Stimulated activated CD8-positive, alpha-beta memory T cell treated with anti-CD3 and anti-CD28 coated beads, Interleukin-4, amount 100 ng/mL, for 4 hours (primary cell): ENCODE results near the gene BRMS1L.
"Not testable (repeated sequence)": the region's sequence is repeated elsewhere in the genome, so short reads cannot be mapped to it uniquely, and the experiment has no call there.

ENCODE experiments used
- DNase-seq, 2 donors: peaks; one replicate each; pipeline ENCODE4 v3.0.0-alpha.2; 2020; ENCODE audit warnings: low read depth in 2 of 2, low spot score in 1 of 2

Gene BRMS1L, protein sequence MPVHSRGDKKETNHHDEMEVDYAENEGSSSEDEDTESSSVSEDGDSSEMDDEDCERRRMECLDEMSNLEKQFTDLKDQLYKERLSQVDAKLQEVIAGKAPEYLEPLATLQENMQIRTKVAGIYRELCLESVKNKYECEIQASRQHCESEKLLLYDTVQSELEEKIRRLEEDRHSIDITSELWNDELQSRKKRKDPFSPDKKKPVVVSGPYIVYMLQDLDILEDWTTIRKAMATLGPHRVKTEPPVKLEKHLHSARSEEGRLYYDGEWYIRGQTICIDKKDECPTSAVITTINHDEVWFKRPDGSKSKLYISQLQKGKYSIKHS

DNA sequence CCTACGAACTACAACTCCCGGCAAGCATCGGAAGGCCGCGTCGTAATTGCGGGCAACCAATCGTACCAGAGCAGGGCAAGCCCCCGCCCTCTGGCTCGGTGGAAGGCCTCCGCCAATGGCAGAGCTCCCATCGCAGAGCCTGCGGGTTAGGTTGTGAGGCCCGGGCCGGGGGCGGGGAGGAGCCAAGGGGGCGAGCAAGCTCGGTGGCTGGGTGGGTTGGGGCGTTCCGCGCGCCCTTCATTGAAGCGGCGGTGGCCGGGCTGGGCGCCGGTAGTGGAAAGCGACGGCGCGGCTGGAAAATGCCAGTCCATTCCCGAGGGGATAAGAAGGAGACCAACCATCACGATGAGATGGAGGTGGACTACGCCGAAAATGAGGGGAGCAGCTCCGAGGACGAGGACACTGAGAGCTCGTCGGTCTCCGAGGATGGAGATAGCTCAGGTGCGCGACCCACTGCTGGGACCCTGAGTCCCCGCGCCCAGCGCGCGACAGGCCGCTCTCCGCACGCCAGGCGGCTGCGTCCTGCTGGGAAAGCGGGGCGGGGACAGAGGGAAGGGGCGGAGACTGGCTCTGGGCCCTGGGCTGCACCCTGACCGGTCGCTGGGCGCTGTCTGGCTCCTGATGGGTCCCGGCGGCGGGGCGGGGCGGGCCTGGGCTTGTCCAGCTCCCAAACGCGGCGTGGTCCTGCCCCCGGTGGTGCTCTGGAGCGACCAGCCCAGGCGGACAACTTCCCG, at the start of gene BRMS1L:
Gene BRMS1L (plus strand): TSS at position 121 of the 734 bp plus-strand sequence. CDS start 179 bp downstream, at position 300.
- peak; percentile 86 to 94 for DNase-seq

DNA sequence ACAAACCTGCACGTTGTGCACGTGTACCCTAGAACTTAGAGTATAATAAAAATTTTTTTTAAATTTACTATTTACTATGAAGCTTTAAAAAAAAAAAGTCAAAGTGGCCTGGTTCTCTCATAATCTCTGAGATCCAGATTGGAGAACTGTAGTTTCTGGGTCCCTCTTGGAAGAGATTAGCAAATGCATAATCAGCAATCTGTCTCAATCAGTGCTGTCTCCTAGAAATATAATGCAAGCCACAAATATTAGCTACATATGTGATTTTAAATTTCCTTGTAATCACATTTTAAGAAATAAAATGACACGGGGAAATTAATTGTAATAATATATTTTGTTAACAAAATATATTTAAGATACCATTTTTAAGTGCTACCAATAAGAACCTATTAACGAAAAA, 49.3 kb upstream of the BRMS1L start:
- no peak for DNase-seq

DNA sequence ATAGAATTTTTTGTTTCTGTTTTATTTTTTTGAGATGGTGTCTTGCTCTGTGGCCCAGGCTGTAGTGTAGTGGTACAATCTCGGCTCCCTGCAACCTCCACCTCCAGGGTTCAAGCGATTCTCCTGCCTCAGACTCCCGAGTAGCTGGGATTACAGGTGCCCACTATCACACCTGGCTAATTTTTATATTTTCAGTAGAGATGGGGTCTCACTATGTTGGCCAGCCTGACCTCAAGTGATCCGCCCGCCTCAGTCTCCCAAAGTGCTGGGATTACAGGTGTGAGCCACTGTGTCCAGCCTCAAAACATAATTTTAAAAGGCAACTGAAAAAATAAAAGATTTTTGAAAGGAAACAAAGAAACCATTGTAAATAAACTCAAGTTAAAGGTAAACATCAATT, 48.6 kb upstream of the BRMS1L start:
- not testable (repeated sequence) for DNase-seq

DNA sequence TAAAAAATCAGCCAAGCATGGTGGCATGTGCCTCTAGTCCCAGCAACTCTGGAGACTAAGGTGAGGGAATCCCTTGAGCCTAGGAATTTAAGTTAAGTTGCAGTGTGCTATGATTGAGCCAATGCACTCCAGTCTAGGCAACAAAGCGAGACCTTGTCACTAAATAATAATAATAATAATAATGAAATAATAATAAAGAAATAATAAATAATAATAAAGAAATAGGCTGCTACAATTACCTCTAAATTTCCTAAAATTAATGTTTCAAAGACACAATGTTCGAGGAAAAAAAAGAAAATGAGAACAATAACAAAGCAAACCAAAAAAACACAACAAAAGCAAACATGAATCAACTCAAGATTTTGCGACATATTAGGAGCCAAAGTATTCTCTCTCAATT, 46.8 kb upstream of the BRMS1L start:
- no peak for DNase-seq

DNA sequence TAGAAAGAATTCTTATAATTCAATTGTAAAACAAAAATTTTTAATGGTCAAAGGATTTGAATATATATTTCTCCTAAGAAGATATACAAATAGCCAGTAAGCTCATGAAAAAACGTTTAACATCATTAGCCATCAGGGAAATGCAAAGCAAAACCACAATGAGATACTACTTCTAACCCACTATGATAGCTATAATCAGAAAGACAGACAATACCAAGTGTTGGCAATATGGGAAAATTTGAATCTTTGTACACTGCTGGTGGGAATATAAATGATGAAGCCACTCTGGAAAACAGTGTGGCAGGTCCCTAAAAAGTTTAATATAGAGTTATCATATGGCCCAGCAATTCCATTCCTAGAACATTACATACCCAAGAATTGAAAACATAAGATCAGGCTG, 42.4 kb upstream of the BRMS1L start:
- no peak for DNase-seq

DNA sequence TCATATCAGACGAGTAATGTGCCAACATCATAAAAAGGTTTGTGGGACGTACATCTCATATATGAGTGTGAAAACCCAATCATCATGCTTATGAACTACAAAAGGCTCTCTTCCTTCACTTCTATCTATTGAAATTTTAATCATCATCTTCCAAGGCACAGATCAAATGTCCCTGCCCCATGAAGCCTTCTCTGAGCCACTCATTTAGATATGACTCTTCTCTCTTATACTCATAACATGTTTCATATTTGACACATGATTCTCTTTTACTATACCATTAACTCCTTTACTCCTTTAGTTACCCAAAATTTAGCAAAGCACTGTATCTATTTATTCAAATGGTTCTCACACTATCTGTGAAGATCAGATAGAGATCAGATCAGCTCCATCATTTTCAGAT, 39.3 kb upstream of the BRMS1L start:
- no peak for DNase-seq

DNA sequence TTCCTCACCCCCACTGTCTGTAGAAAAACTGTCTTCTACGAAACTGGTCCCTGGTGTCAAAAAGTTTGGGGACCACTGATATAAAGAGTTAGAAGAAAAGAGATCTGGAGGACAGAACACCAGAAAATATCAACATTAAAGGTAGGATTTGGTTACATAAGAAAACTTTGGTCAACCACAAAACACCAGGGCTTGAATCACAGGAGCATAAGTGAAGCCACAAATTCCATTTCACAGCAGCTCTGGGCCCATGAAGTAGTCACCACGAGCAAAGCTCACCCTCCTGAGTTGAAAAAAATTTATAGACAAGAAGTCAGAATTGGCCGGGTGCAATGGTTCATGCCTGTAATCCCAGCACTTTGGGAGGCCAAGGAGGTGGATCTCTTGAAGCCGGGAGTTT, 36.5 kb upstream of the BRMS1L start:
- DNase-seq = no peak

DNA sequence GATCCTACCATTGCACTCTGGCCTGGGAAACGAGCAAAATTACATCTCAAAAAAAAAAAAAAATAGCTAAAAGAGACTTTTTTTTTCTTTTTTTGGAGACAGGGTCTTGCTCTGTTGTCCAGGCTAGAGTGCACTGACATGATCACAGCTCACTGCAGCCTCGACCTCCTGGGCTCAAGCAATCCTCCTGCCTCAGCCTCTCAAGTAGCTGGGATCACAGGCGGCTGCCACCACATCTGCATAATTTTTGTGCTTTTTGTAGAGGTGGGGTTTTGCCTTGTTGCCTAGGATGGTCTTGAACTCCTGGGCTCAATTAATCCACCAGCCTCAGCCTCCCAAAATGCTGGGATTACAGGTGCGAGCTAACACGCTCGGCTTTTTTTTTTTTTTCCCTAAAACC, 28.3 kb upstream of the BRMS1L start:
- no peak for DNase-seq

DNA sequence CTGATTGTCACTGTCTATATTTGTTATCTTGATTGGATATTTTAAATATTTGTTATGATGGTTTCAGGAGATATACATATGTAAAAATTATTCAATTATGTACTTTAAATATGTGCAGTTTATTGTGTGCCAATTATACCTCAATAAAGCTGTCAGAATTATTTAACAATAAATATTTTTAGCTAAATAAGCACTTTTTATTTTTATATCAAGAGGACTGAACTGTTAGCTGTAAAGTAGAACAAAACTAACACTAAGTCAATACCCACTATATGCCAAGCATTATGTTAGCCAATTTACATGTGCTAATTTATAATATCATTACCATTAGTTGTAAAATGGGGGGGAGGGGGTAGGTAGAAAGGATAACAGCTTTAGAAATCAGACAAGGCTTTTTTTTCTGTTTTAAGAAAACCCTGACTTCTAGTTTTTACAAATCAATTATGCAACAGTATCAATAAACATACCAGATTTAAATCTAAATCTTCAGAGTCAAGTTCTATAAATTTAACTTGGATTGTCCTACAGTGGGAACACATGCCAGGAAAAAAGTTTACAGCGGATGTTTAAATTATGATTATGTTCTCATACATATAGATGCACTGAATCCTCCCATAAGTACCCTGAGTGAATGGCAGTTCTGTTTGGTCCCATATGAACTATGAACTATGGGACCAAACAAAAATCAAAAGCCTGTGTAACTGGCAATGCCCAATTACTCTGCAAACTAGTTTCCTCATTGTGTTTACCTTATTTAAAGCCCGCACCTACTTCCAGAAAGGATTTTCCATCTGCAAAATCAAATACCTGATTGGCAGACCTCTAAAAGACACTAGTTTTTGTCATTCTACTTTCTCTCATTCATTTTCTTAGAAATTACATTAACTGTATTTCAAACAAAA, 19.9 kb upstream of the BRMS1L start:
- DNase-seq = no peak

DNA sequence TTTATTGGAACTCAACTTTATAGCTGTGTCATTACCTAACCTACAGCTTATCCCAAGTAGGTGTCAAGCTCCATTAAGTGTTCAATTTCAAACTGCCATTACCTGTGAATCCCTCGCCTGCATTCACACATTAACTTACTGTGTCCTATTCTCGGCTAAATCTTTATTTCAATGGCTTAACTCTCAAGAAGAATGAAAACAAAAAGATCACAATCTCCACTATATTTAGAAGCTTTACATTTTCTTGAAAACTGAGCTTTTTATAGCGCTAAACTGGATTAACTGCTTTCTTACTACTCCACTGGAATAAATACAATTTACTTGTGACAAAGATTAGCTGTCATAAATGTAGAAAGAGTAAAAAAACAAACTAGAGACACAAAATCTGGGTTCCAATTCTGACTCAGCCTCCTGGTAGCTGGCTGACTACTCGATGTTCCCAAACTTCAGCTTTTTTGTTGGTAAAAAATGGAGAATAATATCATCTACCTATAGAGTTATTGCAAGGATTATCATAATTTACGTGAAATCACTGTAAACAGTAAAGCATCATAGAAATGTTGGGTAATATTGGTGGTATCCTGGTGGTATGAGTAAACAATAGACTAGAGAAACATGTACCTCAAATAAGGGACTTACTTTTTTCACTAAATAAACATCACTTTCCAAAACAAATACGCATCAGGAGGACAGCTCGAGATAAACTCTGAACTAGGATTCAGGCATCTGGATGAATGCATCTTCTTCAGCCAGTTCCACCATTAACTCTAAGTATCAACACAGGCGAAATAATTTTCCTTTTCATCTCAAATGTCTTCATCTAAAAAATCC, 18.8 kb upstream of the BRMS1L start:
- DNase-seq = no peak

DNA sequence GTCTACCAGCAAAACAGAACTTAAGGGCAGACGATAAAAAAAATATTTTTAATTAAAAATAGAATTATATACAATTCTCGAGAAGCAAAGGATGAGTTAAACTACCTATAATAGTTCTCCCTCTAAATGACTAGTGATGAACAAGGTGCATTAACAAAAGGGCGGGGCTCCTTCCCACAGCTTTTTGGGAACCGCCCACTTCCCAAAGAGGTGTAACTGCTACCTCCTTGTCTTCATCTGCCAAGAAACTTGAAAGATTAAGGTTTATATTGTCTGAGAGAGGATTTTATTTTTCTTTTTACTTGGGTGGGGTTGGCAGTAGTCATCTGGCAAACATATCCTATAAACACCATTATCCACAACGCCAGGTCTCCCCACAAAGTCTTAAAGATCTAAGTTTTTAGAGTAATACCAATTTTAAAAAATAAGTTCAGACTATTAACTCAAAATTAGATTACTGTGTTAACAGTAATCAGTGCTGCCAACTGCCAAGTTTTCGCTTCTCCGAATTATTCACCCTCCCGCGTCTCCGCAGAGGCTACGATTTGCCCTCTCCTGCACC, 18.0 kb upstream of the BRMS1L start:
- DNase-seq = no peak

DNA sequence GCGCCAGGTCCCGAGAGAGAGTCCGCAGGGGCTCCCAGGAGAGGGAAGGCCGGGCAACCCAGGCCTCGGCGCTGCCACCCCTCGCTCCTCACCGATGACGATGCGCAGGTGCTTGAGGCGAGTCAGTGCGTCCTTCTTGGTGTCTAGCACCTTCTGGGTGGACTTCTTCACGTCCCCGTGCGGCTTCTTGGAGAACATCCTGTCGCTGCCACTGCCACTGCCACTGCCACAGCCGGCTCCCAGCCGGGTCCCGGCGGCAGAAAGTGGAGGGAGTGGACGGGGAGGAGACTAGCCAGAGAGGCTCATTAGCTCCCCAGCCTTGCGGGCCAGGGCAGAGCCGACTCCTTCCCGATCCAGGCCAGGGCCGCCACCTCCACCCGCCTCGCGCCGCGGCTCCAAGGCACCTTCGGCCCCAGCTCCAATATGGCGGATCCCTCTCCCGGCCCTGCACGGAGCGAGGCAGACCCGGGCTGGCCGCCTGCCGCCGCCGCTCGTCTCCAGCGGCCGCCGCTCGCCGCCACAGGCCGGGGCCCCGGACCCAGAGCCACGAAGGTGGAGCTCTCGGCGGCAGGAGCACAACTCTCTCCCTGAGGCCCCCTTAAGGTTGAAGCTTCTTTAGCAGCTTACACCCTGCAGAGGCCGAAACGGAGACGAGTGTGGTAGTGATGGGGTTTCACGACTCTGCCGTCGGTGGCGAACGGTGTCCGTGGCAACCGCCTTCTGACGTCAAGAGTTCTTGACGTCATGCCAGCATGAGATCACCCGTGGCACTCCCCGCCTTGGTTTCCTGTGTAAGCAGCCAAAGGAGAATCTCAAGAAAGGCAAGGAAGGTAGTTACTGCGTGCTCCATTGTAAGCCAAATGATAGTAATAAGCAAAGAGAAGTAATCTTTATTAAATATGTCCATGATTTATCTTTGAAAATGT, 17.2 kb upstream of the BRMS1L start, which contains the start of gene RALGAPA1:
Gene RALGAPA1 (minus strand): TSS at position 658 of the 926 bp plus-strand sequence. CDS start 460 bp downstream, at position 198.
- DNase-seq = peak; percentile 85 to 87

DNA sequence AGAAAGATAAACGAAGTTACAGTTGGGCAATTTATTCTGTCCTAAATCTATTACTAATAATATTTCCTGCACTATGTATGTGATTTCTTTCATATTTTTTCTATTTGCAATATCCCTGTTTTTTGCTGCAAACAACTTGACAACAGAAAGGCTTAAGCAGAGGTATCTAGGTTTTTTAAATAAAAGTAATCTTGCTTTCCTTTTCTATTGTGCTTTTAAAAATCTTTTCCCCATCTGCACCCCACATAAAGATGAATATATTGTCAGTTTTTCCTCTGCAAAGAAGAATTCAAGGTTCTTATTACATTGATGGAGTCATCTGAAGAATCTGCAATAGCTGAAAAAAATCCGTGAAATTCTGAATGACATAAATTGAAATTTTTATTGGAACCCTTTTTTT, 16.5 kb upstream of the BRMS1L start:
- no peak for DNase-seq

DNA sequence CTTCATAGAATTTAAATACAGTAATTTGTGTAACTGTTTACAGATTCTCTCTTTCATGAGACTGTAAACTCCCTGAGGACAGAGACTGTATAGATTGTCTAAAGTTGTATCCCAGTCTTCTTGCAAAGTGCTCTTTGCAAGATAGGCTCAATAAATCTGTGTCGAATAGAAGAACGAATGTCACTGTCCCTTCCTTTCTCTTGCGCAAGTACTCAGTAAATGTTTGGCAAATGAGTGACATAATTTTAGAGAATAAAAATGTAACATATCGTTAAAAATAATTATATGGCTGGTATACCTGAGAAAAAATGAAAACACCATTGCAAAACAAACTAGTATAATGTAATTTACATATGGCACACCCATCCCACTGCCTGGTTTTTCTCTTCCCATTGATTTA, 15.2 kb upstream of the BRMS1L start:
- DNase-seq = no peak

DNA sequence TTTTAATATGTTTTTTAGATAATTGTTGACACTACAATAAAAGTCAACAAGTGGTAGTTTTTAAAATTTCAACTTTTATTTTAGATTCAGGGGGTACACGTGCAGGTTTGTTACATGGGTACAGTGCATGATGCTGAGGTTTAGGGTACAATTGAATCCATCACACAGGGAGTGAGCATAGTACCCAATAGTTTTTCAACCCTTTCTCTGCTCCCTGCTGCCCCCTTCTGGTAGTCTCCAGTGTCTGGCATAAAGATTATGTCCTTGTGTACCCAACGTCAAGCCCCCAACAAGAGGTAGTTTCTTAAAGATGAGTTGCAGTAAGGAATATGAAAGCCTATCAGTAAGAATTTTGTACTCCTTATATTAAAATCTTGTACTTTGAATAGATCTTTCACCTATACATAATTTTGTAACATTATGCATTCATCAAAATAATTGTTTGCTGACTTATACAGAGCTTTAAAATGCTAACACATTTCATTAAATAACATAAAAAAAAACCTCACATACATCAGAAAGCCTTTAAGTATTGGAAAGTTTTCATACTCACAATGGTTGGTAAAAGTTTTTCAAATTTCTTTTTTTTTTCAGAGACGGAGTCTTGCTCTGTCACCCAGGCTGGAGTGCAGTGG, 11.7 kb upstream of the BRMS1L start:
- DNase-seq = peak; percentile 54 to 79

DNA sequence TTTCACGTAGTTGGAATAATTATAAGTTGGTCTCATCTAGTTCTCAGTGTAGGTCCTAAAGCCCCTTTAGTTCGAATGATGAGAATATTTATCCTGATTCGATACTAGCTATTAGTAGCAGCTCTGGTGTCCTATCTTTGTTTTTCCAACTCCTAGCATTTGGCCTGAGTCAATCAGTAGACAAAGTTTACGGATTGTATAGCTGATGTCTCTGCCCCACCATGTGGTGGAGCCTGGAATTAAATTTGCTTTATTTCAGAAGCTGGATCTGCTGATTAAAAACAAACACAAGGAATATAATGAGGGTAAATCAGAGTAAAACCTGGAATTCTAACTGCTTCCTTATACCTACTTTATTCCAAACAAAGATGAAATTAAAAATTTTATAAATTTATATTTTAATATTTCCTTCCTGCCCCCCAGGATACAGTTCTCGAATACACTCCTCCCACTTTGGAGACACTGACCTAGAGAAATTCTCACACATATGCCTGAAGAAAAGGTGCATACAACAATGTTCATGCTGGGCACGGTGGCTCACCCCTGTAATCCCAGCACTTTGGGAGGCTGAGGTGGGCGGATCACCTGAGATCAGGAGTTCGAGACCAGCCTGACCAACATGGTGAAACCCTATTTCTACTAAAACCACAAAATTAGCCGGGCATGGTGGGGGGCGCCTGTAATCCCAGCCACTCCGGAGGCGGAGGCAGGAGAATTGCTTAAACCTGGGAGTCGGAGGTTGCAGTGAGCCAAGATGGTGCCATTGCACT, 7.6 kb upstream of the BRMS1L start:
- no peak for DNase-seq

DNA sequence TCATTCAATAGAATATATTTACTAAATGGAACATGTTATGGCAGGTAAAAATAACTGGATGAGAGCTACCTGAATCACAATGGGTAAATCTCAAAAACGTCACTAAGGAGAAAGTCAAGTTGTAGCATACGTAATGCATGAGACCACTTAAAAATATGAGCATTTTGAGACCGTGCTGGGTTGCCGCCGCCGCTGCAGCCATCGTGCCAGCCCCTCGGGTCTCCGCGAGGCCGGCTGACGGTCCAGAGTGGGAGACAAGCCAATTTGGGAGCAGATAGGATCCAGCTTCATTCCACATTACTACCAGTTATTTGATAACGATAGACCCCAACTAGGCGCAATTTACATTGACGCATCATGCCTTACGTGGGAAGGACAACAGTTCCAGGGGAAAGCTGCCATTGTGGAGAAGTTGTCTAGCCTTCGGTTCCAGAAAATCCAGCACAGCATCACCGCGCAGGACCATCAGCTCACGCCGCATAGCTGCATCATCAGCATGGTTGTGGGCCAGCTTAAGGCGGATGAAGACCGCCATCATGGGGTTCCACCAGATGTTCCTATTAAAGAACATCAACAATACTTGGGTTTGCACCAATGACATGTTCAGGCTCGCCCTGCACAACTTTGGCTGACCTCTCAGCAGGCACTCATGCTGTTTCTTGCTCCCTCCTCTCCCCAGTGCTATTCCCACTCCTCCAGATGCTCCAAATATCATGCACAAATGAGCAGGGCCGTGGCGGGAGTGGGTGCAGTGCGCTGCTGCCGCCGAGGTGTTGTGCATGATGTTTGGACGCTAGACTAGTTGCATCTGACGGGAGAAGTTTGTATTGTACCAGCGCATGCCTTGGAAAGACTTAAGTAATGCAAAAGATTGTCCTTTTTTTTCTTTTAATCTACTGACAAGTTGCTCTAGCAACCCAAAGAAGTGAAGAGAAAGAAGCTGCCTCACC, 6.3 kb upstream of the BRMS1L start:
- DNase-seq = no peak
